ENCODE measurements around the gene PLCL1. TPM values are rescaled to one million over a fixed set of nuclear protein-coding genes. Genes with fewer than 3 reads are reported as not detected.

PLCL1 gene
- total and polyA plus RNA-seq, 12 donors = 1.6 to 24.0 (median 4.9) TPM

GRCh38 chr2:197784956-197785941, 19.1 kb upstream of the PLCL1 start, which contains the start of gene BOLL:
BOLL (minus strand) TSS chr2:197785319; CDS start chr2:197781850, 3,469 bp downstream.
- no peak for TF ChIP-seq POLR2A (IDR thresholded peaks at IDR 0.05)
- TF ChIP-seq CTCF (IDR thresholded peaks at IDR 0.05) = no peak
- peak in 1 of 7 donors; percentile 15 for DNase-seq
- WGBS, 4 donors = 83 to 90% (median 88%) methylated on average over 33 to 80 of the region's 80 CpGs
- peaks cover 0 to 8% of the 10 kb centered on the region in 2 donors for H3K4me1 ChIP-seq (replicated peaks in 1 of 2)
- H3K27me3 ChIP-seq = peaks cover 19% of the 10 kb centered on the region
- H3K36me3 ChIP-seq (replicated peaks in 1 of 2) = no peaks in the 10 kb centered on the region
- no peak within 1 kb of the TSS for H3K27ac ChIP-seq
- no peaks in the 10 kb centered on the region for H3K9me3 ChIP-seq (replicated peaks in 1 of 3)
- intact Hi-C loops (cut with DNase I) = no loop called here
- peak within 1 kb of the TSS in 2 of 4 donors; percentile 21 to 53 for H3K4me3 ChIP-seq

GRCh38 chr2:197786010-197786877, 18.1 kb upstream of the PLCL1 start:
- Histone ChIP-seq H3K9me3 (replicated peaks in 1 of 3) (no peaks in the 10 kb centered on the region), H3K36me3 (replicated peaks in 1 of 2) (no peaks in the 10 kb centered on the region), H3K27me3 (peaks cover 23% of the 10 kb centered on the region), H3K4me3 (peak overlapping the region in 2 of 4 donors; percentile 21 to 53), H3K27ac (no peak overlapping the region), H3K4me1 (replicated peaks in 1 of 2) (peaks cover 0 to 8% of the 10 kb centered on the region in 2 donors)
- peak in 3 of 7 donors; percentile 16 to 37 (median 23) for DNase-seq
- intact Hi-C loops (cut with DNase I) = no loop called here
- 4 to 11% (median 8%) methylated on average over 31 to 79 of the region's 79 CpGs for WGBS, 4 donors
- TF ChIP-seq POLR2A (IDR thresholded peaks at IDR 0.05) (no peak), CTCF (IDR thresholded peaks at IDR 0.05) (peak in 4 of 6 experiments; percentile 23 to 45 (median 36))

- no peaks in the 10 kb centered on the region for H3K9me3 ChIP-seq (replicated peaks in 1 of 3)
- TF ChIP-seq POLR2A (IDR thresholded peaks at IDR 0.05) (no peak), CTCF (IDR thresholded peaks at IDR 0.05) (no peak)
- no peaks in the 10 kb centered on the region for H3K36me3 ChIP-seq (replicated peaks in 1 of 2)
- 65 to 88% (median 87%) methylated on average over 1 of the region's 1 CpG for WGBS, 4 donors
- no peak overlapping the region for H3K4me3 ChIP-seq
- intact Hi-C loops (cut with DNase I) = no loop called here
- H3K27me3 ChIP-seq = peaks cover 15% of the 10 kb centered on the region
- H3K4me1 ChIP-seq (replicated peaks in 1 of 2) = no peaks in the 10 kb centered on the region
- H3K27ac ChIP-seq = no peak overlapping the region
- DNase-seq = no peak
Measured at GRCh38 chr2:197793456-197793855, 10.9 kb upstream of the PLCL1 start.

GRCh38 chr2:197795277-197795676, 9.1 kb upstream of the PLCL1 start:
- peaks cover 15% of the 10 kb centered on the region for H3K27me3 ChIP-seq
- H3K36me3 ChIP-seq (replicated peaks in 1 of 2) = no peaks in the 10 kb centered on the region
- no peak for DNase-seq
- H3K9me3 ChIP-seq (replicated peaks in 1 of 3) = no peaks in the 10 kb centered on the region
- no peaks in the 10 kb centered on the region for H3K4me1 ChIP-seq (replicated peaks in 1 of 2)
- TF ChIP-seq POLR2A (IDR thresholded peaks at IDR 0.05) (no peak), CTCF (IDR thresholded peaks at IDR 0.05) (no peak)
- no peak overlapping the region for H3K4me3 ChIP-seq
- H3K27ac ChIP-seq = no peak overlapping the region
- intact Hi-C loops (cut with DNase I) = no loop called here

Data from adrenal gland (tissue), 12 donors.